Parathyroid adenoma (tissue), 2 donors: ENCODE data around the gene GRID1.

Experiments used
- H2AFZ ChIP-seq: fragments of 300-600 bp; sonication (generic); one replicate; pipeline ENCODE4 v1.7.0; 2017; ENCODE audit warnings: antibody characterized with exemption, mild to moderate bottlenecking
- H3K27ac ChIP-seq: fragments of 300-600 bp; sonication (generic); one replicate; pipeline ENCODE4 v1.7.0; 2017
- H3K27me3 ChIP-seq: fragments of 300-600 bp; sonication (generic); one replicate; pipeline ENCODE4 v1.7.0; 2017; ENCODE audit warnings: low read length; ENCODE audit not compliant: control insufficient read depth, insufficient read depth
- H3K36me3 ChIP-seq: fragments of 300-600 bp; sonication (generic); one replicate; pipeline ENCODE4 v1.7.0; 2017; ENCODE audit warnings: low read length; ENCODE audit not compliant: control insufficient read depth, insufficient read depth
- H3K4me1 ChIP-seq: fragments of 300-600 bp; sonication (generic); one replicate; pipeline ENCODE4 v1.7.0; 2017; ENCODE audit warnings: control low read depth
- H3K4me2 ChIP-seq: fragments of 300-600 bp; sonication (generic); one replicate; pipeline ENCODE4 v1.7.0; 2017; ENCODE audit warnings: low read length
- H3K4me3 ChIP-seq: fragments of 300-600 bp; sonication (generic); one replicate; pipeline ENCODE4 v1.7.0; 2017; ENCODE audit warnings: low read depth, low read length
- H3K79me2 ChIP-seq: fragments of 300-600 bp; sonication (generic); one replicate; pipeline ENCODE4 v1.7.0; 2017; ENCODE audit warnings: control low read depth
- H3K9ac ChIP-seq: fragments of 300-600 bp; sonication (generic); one replicate; pipeline ENCODE4 v1.7.0; 2017; ENCODE audit warnings: mild to moderate bottlenecking
- H3K9me3 ChIP-seq: fragments of 300-600 bp; sonication (generic); one replicate; pipeline ENCODE4 v1.7.0; 2017; ENCODE audit warnings: low read length; ENCODE audit not compliant: control insufficient read depth
- CTCF ChIP-seq: fragments of 300-600 bp; sonication (generic); IDR thresholded peaks from one replicate; pipeline ENCODE4 v1.7.0; 2017; ENCODE audit warnings: antibody characterized with exemption, mild to moderate bottlenecking
- donor health status: primary hyperparathyroidism.

GRID1 gene

GRCh38 chr10:86321568-86321967, 45.0 kb downstream of the GRID1 start:
- Histone ChIP-seq H2AFZ (no peak overlapping the region), H3K4me1 (no peaks in the 10 kb centered on the region), H3K36me3 (no peaks in the 10 kb centered on the region), H3K27me3 (no peaks in the 10 kb centered on the region), H3K79me2 (no peaks in the 10 kb centered on the region), H3K4me2 (no peak overlapping the region), H3K9ac (no peak overlapping the region), H3K9me3 (no peaks in the 10 kb centered on the region), H3K27ac (no peak overlapping the region), H3K4me3 (no peak overlapping the region)
- no peak for TF ChIP-seq CTCF

- no peaks in the 10 kb centered on the region for H3K9me3 ChIP-seq
- no peak for TF ChIP-seq CTCF
- no peaks in the 10 kb centered on the region for H3K27me3 ChIP-seq
- no peak overlapping the region for H3K27ac ChIP-seq
- no peak overlapping the region for H2AFZ ChIP-seq
- no peak overlapping the region for H3K4me3 ChIP-seq
- H3K36me3 ChIP-seq: no peaks in the 10 kb centered on the region
- H3K79me2 ChIP-seq: no peaks in the 10 kb centered on the region
- H3K4me1 ChIP-seq: no peaks in the 10 kb centered on the region
- H3K9ac ChIP-seq: no peak overlapping the region
- no peak overlapping the region for H3K4me2 ChIP-seq
Measured at GRCh38 chr10:86319676-86320075, 46.9 kb downstream of the GRID1 start.

- H3K27me3 ChIP-seq: no peaks in the 10 kb centered on the region
- H3K9me3 ChIP-seq: no peaks in the 10 kb centered on the region
- H3K4me2 ChIP-seq: no peak overlapping the region
- H3K4me3 ChIP-seq: no peak overlapping the region
- no peak overlapping the region for H3K27ac ChIP-seq
- H3K36me3 ChIP-seq: no peaks in the 10 kb centered on the region
- no peak for TF ChIP-seq CTCF
- H3K79me2 ChIP-seq: no peaks in the 10 kb centered on the region
- H3K4me1 ChIP-seq: peaks cover 4% of the 10 kb centered on the region
- no peak overlapping the region for H3K9ac ChIP-seq
- no peak overlapping the region for H2AFZ ChIP-seq
Measured at GRCh38 chr10:86317949-86318725, 48.5 kb downstream of the GRID1 start.

- Histone ChIP-seq H3K79me2 (no peaks in the 10 kb centered on the region), H3K9me3 (no peaks in the 10 kb centered on the region), H3K27ac (no peak overlapping the region), H2AFZ (no peak overlapping the region), H3K36me3 (no peaks in the 10 kb centered on the region), H3K9ac (no peak overlapping the region), H3K4me2 (no peak overlapping the region), H3K4me1 (peaks cover 15% of the 10 kb centered on the region), H3K4me3 (no peak overlapping the region), H3K27me3 (no peaks in the 10 kb centered on the region)
- no peak for TF ChIP-seq CTCF
Measured at GRCh38 chr10:86316990-86317389, 49.6 kb downstream of the GRID1 start.

GRCh38 chr10:86316274-86316835, 50.2 kb downstream of the GRID1 start:
- Histone ChIP-seq H3K4me3 (no peak overlapping the region), H3K9ac (no peak overlapping the region), H2AFZ (no peak overlapping the region), H3K27ac (no peak overlapping the region), H3K9me3 (no peaks in the 10 kb centered on the region), H3K27me3 (no peaks in the 10 kb centered on the region), H3K36me3 (no peaks in the 10 kb centered on the region), H3K4me2 (no peak overlapping the region), H3K79me2 (no peaks in the 10 kb centered on the region), H3K4me1 (peaks cover 21% of the 10 kb centered on the region)
- no peak for TF ChIP-seq CTCF
